ENCODE data around the gene CTTN.

CTTN gene

GRCh38 chr11:70410276-70411205, 12.2 kb downstream of the CTTN start:
- no peak for DNase-seq

GRCh38 chr11:70411713-70412452, 13.6 kb downstream of the CTTN start:
- no peak for DNase-seq

- DNase-seq = no peak
Observed at GRCh38 chr11:70413151-70413550, 14.8 kb downstream of the CTTN start.

- no peak for DNase-seq
Observed at GRCh38 chr11:70414341-70415100, 16.2 kb downstream of the CTTN start.

GRCh38 chr11:70415191-70415590, 16.9 kb downstream of the CTTN start:
- no peak for DNase-seq

GRCh38 chr11:70415642-70416395, 17.5 kb downstream of the CTTN start:
- DNase-seq = no peak

- no peak for DNase-seq
Observed at GRCh38 chr11:70416881-70417280, 18.6 kb downstream of the CTTN start.

- no peak for DNase-seq
Observed at GRCh38 chr11:70418130-70418529, 19.8 kb downstream of the CTTN start.

- no peak for DNase-seq
Observed at GRCh38 chr11:70419307-70420007, 21.1 kb downstream of the CTTN start.

GRCh38 chr11:70420008-70420464, 21.7 kb downstream of the CTTN start:
- DNase-seq = no peak

- no peak for DNase-seq
Observed at GRCh38 chr11:70420496-70420895, 22.2 kb downstream of the CTTN start.

GRCh38 chr11:70421123-70421522, 22.8 kb downstream of the CTTN start:
- DNase-seq = no peak

- DNase-seq = no peak
Observed at GRCh38 chr11:70422692-70423522, 24.6 kb downstream of the CTTN start.

- no peak for DNase-seq
Observed at GRCh38 chr11:70423523-70424505, 25.5 kb downstream of the CTTN start.

GRCh38 chr11:70424765-70425344, 26.5 kb downstream of the CTTN start:
- no peak for DNase-seq

GRCh38 chr11:70427436-70427835, 29.1 kb downstream of the CTTN start:
- DNase-seq = no peak

- no peak for DNase-seq
Observed at GRCh38 chr11:70428701-70429427, 30.5 kb downstream of the CTTN start.

- DNase-seq = no peak
Observed at GRCh38 chr11:70429428-70429705, 31.0 kb downstream of the CTTN start.

Data from activated T-cell treated with anti-CD3 and anti-CD28 coated beads, Interleukin-2, amount 50 U/mL, for 1 hour (primary cell).